ENCODE measurements around the gene CAMTA1.

CAMTA1 gene

DNA sequence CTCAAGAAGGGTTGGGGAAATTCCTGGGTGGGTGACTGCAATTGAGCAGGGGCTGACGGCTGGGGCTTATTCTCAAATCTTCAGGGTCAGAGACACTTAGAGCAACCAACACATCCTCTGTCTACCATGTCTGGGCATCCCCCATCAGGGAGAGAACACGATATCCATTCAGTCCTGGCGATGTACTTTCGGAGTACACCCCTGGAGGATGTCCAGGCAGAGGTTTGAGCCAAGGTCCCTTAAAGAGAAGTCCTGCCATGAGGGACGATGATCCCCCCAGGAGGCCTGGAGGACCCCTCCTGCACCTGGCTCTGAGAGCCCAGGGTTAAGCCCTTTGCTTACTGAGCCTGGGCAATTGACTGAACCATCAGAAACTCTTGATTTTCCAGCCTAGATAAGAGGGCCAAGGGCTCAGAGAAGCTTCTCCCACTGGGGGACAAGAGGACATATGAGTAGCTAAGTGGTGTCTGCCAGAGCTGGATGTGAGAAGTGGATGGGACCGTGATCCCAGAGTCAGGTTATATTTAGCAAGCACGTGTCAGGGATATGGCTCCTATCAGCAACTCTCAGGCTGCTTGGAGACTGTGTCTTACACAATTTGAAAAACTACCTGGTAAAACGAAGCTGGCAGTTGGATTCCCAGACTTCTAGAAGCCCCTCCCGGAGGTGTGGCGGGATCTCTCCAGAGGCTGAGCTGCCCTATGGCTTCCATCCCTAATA, 732.5 kb downstream of the CAMTA1 start:
- no peaks in the 10 kb centered on the region for H3K9me3 ChIP-seq (ENCODE audit: control insufficient read depth, insufficient read depth, low read length)
- H3K9ac ChIP-seq (ENCODE audit: low read depth, low read length) = no peak overlapping the region
- no peaks in the 10 kb centered on the region for H3K27me3 ChIP-seq (ENCODE audit: control insufficient read depth, insufficient read depth, low read length)
- no peak overlapping the region for H3K4me3 ChIP-seq (ENCODE audit: low read depth, low read length)
- H3K36me3 ChIP-seq (ENCODE audit: control insufficient read depth, insufficient read depth, low read length) = no peaks in the 10 kb centered on the region
- H3K4me1 ChIP-seq (ENCODE audit: control insufficient read depth, insufficient read depth, low read length) = no peaks in the 10 kb centered on the region

DNA sequence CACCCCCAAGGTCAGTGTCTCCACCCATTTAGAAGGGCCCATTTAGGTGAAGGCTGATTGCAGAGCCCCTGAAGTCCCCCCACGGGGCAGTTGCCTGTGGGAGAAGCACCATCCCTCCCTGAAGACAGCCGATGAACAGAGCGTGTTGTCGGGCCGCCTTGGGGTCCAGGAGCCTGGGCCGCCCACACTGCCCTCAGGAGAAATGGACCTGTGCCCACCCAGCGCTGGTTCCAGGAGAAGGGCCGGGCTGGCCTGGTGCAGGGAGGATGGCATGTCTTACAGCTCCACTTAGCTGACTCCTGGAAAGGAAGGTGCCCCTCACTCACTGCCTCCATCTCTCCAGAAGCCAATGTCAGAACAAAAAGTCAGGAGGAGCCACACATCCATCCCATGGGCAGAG, 733.2 kb downstream of the CAMTA1 start:
- Histone ChIP-seq H3K4me3 (ENCODE audit: low read depth, low read length) (no peak overlapping the region), H3K4me1 (ENCODE audit: control insufficient read depth, insufficient read depth, low read length) (no peaks in the 10 kb centered on the region), H3K9me3 (ENCODE audit: control insufficient read depth, insufficient read depth, low read length) (no peaks in the 10 kb centered on the region), H3K9ac (ENCODE audit: low read depth, low read length) (no peak overlapping the region), H3K36me3 (ENCODE audit: control insufficient read depth, insufficient read depth, low read length) (no peaks in the 10 kb centered on the region), H3K27me3 (ENCODE audit: control insufficient read depth, insufficient read depth, low read length) (no peaks in the 10 kb centered on the region)

DNA sequence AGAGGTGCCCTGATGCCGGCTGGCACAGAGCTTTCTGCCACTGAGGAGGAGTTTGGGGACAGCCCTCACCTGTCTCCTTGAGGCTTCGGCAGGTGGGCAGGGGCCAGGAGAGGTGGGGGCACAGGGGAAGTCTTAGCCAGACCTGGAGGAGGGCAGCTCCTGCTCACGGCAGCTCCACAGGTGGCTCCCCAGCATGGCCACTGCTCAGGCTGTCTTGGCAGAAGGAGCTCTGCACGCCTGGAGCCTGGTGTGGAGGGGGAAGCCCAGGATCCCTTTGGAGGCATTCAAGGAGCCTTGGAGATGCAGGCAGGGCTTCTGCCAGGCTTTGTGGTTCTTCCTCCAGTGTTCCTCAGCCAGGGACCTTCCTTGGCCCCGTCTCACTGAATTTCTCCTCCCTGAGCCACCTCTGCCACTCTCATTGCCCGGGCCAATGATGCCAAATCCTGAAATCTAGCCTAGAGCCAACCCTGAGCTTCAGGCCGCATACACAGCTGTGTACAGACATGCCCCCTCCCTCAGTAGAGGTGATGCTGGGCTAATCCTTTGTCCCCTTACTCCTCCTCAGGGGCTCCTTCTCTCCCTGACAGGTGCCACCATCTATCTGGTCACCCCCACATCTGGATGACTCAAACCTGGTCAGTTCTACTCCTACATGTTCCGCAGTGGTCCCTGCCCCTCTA, 734.1 kb downstream of the CAMTA1 start:
- H3K4me3 ChIP-seq (ENCODE audit: low read depth, low read length) = no peak overlapping the region
- H3K9me3 ChIP-seq (ENCODE audit: control insufficient read depth, insufficient read depth, low read length) = no peaks in the 10 kb centered on the region
- H3K4me1 ChIP-seq (ENCODE audit: control insufficient read depth, insufficient read depth, low read length) = no peaks in the 10 kb centered on the region
- H3K27me3 ChIP-seq (ENCODE audit: control insufficient read depth, insufficient read depth, low read length) = no peaks in the 10 kb centered on the region
- no peaks in the 10 kb centered on the region for H3K36me3 ChIP-seq (ENCODE audit: control insufficient read depth, insufficient read depth, low read length)
- no peak overlapping the region for H3K9ac ChIP-seq (ENCODE audit: low read depth, low read length)

DNA sequence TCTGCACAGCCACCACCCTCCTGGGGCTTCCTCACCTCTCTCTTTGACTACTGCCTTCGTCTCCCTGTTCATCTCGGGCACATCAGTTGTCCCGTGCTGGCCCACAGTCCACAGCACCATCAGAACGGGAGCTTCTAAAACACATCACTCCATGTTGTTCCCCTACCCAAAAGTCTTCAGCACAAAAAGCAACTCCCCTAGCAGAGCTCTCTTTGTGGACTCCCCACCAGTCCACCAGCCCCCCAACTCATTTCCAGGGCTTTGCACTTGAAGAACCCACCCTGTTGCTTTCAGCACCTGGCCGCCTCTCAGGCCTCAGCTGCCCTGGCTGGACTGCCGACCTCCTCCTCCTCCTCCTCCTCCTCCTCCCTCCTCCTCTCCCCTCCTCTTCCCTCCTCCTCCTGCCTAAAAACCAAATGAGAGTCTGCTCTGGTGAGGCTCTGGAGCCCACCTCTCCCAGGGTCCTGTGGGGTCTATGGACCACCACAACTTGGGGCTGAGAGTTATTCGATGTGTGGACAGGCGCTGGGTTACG, 734.7 kb downstream of the CAMTA1 start:
- H3K9me3 ChIP-seq (ENCODE audit: control insufficient read depth, insufficient read depth, low read length) = no peaks in the 10 kb centered on the region
- H3K27me3 ChIP-seq (ENCODE audit: control insufficient read depth, insufficient read depth, low read length) = no peaks in the 10 kb centered on the region
- no peaks in the 10 kb centered on the region for H3K36me3 ChIP-seq (ENCODE audit: control insufficient read depth, insufficient read depth, low read length)
- H3K4me3 ChIP-seq (ENCODE audit: low read depth, low read length) = no peak overlapping the region
- no peak overlapping the region for H3K9ac ChIP-seq (ENCODE audit: low read depth, low read length)
- no peaks in the 10 kb centered on the region for H3K4me1 ChIP-seq (ENCODE audit: control insufficient read depth, insufficient read depth, low read length)

DNA sequence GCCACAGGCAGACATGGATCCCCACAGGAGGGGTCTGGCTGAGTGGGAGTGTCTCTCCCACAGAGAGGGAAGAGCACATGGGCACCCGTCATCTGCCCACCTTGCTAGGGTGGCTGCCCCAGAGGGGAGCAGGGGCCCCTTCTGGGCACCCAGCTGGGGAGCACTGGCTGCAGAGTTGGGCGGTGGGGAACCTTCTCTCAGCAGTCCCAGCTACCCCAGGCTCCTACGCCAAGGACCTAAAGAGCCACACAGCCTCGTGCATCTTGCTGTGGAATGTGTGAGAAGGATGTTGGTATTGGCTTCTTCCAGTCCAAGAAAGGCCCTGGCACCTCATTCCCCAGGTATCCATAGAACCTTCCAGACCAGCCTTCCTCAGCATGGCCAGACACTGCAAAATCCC, 735.2 kb downstream of the CAMTA1 start:
- Histone ChIP-seq H3K9ac (ENCODE audit: low read depth, low read length) (no peak overlapping the region), H3K27me3 (ENCODE audit: control insufficient read depth, insufficient read depth, low read length) (no peaks in the 10 kb centered on the region), H3K36me3 (ENCODE audit: control insufficient read depth, insufficient read depth, low read length) (no peaks in the 10 kb centered on the region), H3K4me1 (ENCODE audit: control insufficient read depth, insufficient read depth, low read length) (no peaks in the 10 kb centered on the region), H3K4me3 (ENCODE audit: low read depth, low read length) (no peak overlapping the region), H3K9me3 (ENCODE audit: control insufficient read depth, insufficient read depth, low read length) (no peaks in the 10 kb centered on the region)

DNA sequence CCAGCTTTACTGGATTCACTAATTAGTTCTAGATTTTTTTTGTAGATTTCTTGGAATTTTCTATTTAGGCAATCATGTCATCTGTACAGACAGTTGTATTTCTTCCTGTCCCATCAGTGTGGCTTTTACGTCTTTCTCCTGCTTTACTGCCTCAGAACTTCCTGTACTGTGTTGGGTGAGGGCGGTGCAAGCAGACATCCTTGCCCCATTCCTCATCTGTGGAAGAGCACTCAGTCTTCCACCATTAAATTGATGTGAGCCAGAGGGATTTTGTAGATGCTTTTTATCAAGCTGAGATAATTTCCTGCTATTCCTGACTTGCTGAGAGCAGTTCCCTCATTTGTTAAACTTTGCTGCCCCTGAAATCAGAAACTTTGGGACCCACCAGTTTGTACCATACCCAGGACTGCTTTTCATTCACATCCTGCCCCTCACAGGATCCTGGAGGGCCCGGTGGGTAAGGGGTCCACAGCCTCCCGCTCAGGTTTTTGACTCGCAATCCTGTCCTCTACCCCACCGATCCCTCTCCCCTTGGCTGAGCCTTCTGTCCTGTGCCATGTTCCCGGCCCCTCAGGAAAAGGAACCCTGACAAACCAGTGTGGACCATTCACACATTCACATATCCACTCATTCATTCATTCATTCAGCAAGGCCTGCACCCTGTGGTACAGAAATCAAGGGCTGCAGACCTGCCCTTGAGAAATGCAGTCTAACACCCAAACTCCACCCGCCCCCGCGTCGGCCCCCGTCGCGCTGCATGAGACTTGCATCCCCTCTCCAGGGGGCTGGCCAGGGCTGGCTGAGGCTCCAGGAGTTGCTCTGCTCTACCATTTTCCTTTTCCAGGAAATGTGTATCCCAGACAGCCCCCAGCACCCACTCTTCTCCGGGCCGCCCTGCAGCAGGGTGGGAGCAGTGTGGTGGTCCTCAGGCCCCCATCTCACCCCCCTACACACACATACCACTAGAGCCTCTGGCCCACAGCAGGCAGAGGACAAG, 739.4 kb downstream of the CAMTA1 start:
- Histone ChIP-seq H3K4me1 (ENCODE audit: control insufficient read depth, insufficient read depth, low read length) (no peaks in the 10 kb centered on the region), H3K9me3 (ENCODE audit: control insufficient read depth, insufficient read depth, low read length) (no peaks in the 10 kb centered on the region), H3K4me3 (ENCODE audit: low read depth, low read length) (no peak overlapping the region), H3K36me3 (ENCODE audit: control insufficient read depth, insufficient read depth, low read length) (no peaks in the 10 kb centered on the region), H3K9ac (ENCODE audit: low read depth, low read length) (no peak overlapping the region), H3K27me3 (ENCODE audit: control insufficient read depth, insufficient read depth, low read length) (no peaks in the 10 kb centered on the region)

- Histone ChIP-seq H3K4me1 (ENCODE audit: control insufficient read depth, insufficient read depth, low read length) (no peaks in the 10 kb centered on the region), H3K36me3 (ENCODE audit: control insufficient read depth, insufficient read depth, low read length) (no peaks in the 10 kb centered on the region)
Measured at GRCh38 chr1:7525338-7526063, 740.2 kb downstream of the CAMTA1 start.

GRCh38 chr1:7526196-7526866, 741.1 kb downstream of the CAMTA1 start:
- Histone ChIP-seq H3K4me3 (ENCODE audit: low read depth, low read length) (no peak overlapping the region), H3K36me3 (ENCODE audit: control insufficient read depth, insufficient read depth, low read length) (no peaks in the 10 kb centered on the region), H3K9me3 (ENCODE audit: control insufficient read depth, insufficient read depth, low read length) (no peaks in the 10 kb centered on the region), H3K4me1 (ENCODE audit: control insufficient read depth, insufficient read depth, low read length) (no peaks in the 10 kb centered on the region), H3K27me3 (ENCODE audit: control insufficient read depth, insufficient read depth, low read length) (no peaks in the 10 kb centered on the region), H3K9ac (ENCODE audit: low read depth, low read length) (no peak overlapping the region)

More at GRCh38 chr1:7525338-7526063, 740.2 kb downstream of the CAMTA1 start:
- H3K4me3 ChIP-seq (ENCODE audit: low read depth, low read length) = no peak overlapping the region
- no peaks in the 10 kb centered on the region for H3K27me3 ChIP-seq (ENCODE audit: control insufficient read depth, insufficient read depth, low read length)
- no peak overlapping the region for H3K9ac ChIP-seq (ENCODE audit: low read depth, low read length)
- no peaks in the 10 kb centered on the region for H3K9me3 ChIP-seq (ENCODE audit: control insufficient read depth, insufficient read depth, low read length)

DNA sequence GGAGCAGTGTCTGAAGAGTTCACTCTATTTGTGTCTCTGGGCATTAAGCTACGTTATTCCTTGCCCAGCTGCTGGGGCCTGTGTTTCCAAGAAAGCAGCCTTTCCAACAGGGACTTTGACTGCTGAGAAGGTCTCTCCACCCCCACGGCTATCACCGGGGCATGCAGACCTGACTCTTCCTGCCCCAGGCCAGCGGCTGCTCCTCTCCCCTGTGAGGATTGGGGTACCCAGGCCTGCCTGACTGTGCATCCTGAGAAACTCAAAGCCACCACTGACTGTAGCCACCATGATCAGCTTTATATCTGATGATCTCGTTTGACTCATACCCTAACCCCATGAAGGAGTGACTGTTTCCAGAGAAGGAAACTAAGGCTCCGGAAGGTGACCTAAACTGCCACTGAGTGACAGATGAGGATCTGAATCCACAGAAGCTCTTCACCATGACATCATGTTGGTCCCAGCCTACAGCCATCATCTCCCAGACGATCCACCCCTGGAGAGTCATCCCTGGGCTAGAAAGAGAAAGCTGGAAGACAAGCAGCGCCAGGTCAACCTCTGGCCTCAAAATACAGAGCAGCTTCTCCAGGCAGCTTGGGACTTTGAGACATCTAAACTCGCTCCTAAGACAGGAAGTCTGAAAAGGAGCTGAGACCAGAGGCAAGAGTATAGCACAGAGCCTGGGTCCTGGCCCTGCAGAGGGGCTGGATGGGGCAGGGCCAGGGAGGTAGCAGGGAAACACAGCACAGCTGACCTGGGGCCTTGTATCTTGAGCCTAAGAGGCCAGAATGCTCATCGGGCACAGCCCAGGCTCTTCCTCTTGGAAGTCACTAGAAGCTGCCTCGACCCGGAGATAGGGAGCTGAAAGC, 741.8 kb downstream of the CAMTA1 start:
- Histone ChIP-seq H3K4me1 (ENCODE audit: control insufficient read depth, insufficient read depth, low read length) (no peaks in the 10 kb centered on the region), H3K27me3 (ENCODE audit: control insufficient read depth, insufficient read depth, low read length) (no peaks in the 10 kb centered on the region), H3K9ac (ENCODE audit: low read depth, low read length) (no peak overlapping the region)

GRCh38 chr1:7527733-7528045, 742.4 kb downstream of the CAMTA1 start:
- Histone ChIP-seq H3K36me3 (ENCODE audit: control insufficient read depth, insufficient read depth, low read length) (no peaks in the 10 kb centered on the region), H3K27me3 (ENCODE audit: control insufficient read depth, insufficient read depth, low read length) (no peaks in the 10 kb centered on the region), H3K4me3 (ENCODE audit: low read depth, low read length) (no peak overlapping the region), H3K4me1 (ENCODE audit: control insufficient read depth, insufficient read depth, low read length) (no peaks in the 10 kb centered on the region), H3K9me3 (ENCODE audit: control insufficient read depth, insufficient read depth, low read length) (no peaks in the 10 kb centered on the region), H3K9ac (ENCODE audit: low read depth, low read length) (no peak overlapping the region)

More for the DNA sequence above, 741.8 kb downstream of the CAMTA1 start:
- no peaks in the 10 kb centered on the region for H3K9me3 ChIP-seq (ENCODE audit: control insufficient read depth, insufficient read depth, low read length)
- no peaks in the 10 kb centered on the region for H3K36me3 ChIP-seq (ENCODE audit: control insufficient read depth, insufficient read depth, low read length)
- no peak overlapping the region for H3K4me3 ChIP-seq (ENCODE audit: low read depth, low read length)

Measured in iPS-15b (cell line).